AG20443 (cell line): ENCODE data around the gene KCTD13.
"Not testable (repeated sequence)": the region's sequence is repeated elsewhere in the genome, so short reads cannot be mapped to it uniquely, and the experiment has no call there.

Source experiments
- DNase-seq: peaks from one replicate; pipeline ENCODE4 v3.0.0; 2012; ENCODE audit warnings: low spot score, mixed read lengths

KCTD13 gene

GRCh38 chr16:29906520-29907244, 19.3 kb downstream of the KCTD13 start:
- DNase-seq = no peak

- no peak for DNase-seq
These were observed 20.4 kb downstream of the KCTD13 start for GRCh38 chr16:29905668-29906067.

DNA sequence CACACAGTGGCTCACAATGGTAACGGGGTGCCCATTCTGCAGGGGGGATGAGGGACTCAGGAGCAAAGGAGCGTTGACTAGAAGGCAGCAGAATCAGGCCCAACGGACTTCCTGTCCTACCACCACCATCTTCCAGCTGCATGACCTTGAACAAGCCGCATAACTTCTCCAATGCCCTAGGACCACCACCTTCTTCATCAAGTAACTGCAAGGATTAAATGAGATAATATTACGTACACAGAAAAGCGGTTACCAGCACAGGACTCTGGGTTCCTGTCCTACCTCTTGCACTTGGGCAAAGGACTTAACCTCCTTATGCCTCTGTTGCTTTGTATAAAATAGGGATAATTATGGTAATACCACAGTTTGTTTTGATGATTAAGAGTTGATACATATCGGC, 21.1 kb downstream of the KCTD13 start:
- DNase-seq = no peak

DNA sequence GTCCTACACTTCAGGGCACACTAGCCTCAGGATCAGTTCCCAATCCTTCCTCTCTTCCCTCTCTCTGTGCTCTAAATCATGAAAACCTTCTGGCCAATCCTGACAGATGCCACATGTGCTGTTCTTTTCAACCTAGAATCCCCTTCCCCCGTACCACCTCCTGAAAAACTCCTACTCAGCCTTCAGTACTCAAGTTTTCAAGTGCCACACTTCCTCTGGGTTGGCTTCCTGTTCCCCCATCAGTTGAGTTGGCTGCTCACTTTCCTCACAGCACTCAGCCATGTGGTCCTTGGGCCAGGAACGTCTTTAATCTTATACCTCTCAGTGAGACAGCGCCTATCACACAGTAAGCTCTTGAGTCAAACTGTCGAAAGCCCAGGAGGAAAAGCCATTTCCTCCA, 22.4 kb downstream of the KCTD13 start:
- no peak for DNase-seq

GRCh38 chr16:29901607-29901945, 24.4 kb downstream of the KCTD13 start:
- DNase-seq = no peak

DNA sequence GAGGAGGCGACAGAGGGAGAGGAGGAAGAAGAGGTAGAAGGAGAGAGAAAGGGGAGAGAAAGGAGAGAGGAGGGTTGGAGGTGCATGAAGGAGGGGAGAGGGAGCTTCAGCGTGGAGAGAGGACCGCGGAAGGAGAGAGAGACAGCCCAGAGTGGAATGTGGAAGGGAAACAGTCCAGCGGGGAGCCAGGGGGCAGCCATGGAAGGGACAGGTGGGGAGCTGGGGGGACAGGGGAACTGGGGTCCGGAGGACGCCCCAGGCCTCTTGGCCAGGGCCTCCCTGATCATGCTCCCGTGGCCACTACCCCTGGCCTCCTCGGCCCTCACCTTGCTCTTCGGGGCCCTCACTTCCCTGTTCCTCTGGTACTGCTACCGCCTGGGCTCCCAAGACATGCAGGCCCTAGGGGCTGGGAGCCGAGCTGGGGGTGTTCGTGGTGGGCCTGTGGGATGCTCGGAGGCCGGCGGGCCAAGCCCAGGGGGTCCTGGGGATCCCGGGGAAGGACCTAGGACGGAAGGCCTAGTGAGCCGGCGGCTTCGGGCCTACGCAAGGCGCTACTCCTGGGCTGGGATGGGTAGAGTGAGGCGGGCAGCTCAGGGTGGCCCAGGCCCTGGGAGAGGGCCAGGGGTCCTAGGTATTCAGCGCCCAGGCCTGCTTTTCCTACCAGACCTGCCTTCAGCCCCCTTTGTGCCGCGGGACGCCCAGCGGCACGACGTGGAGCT, 25.0 kb downstream of the KCTD13 start:
- DNase-seq = no peak

- peak; percentile 93 for DNase-seq
These were observed 25.7 kb downstream of the KCTD13 start, which contains the start of gene ASPHD1 for GRCh38 chr16:29900102-29900887. Gene ASPHD1 (plus strand): TSS chr16:29900488. CDS start chr16:29900972, 484 bp downstream.

GRCh38 chr16:29899516-29900101, 26.4 kb downstream of the KCTD13 start, which contains the start of gene SEZ6L2:
Gene SEZ6L2 (minus strand): TSS chr16:29899550. CDS start chr16:29899019, 531 bp downstream.
- DNase-seq = peak; percentile 86

GRCh38 chr16:29898804-29899515, 27.1 kb downstream of the KCTD13 start:
- DNase-seq = peak; percentile 60

GRCh38 chr16:29898135-29898803, 27.8 kb downstream of the KCTD13 start:
- no peak for DNase-seq

DNA sequence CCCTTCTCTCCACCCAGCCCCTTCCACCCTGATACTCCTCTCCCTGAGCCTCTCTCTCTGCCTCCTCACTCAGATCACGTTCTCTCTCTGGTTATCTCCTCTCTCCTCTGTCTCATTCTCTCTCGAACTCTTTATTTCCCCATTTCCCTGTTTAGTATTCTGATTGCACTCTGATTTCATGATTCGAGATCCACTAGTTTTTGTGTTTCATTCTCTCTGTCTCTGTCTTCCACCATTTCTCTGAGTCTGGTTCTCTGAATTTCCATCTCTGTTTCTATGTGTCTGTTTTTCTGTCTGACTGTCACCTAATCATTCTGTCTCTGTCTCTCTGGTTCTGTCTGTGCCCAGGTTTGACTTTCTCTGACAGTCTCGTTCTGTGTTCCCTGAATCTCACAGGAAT, 28.7 kb downstream of the KCTD13 start:
- no peak for DNase-seq

DNA sequence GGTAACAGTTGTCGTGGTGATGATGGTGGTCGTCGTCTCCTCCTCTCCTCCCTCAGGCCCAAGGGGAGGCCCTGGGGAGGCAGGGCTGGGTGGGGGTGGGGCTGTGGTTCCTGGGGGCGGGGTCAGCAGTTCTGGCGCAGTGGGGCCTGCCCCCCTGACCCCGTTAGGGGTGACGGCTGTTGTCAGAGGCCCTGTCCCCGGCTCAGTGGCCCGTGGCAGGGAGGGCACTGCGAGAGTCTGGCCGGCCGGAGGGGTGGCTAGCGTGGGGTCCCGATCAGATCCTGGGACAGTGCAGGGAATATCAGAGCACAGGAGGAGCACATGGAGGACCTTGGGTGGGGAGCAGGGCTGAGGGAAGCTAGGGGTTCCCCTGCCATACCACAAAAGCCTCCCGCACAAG, 29.2 kb downstream of the KCTD13 start:
- no peak for DNase-seq

DNA sequence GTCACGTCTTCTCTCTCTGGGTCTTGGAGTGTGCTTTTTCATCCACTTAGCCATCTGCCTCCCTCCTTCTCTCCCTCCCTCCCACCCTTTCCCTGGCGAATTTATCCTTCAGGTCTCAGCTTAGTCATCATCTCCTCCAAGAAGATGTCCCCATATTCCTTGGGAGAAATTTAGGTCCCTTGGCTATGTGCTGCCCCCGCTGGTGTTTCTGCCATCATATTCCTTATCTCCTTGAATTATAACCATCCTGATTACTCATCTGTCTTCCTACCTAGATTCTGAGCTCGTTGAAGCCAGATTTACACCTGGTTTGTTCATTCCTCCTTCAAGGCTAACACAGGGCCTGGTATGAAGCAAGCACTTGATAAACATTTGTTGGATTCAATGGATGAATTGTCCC, 31.7 kb downstream of the KCTD13 start:
- no peak for DNase-seq

- no peak for DNase-seq
These were observed 32.5 kb downstream of the KCTD13 start for GRCh38 chr16:29893553-29893952.

DNA sequence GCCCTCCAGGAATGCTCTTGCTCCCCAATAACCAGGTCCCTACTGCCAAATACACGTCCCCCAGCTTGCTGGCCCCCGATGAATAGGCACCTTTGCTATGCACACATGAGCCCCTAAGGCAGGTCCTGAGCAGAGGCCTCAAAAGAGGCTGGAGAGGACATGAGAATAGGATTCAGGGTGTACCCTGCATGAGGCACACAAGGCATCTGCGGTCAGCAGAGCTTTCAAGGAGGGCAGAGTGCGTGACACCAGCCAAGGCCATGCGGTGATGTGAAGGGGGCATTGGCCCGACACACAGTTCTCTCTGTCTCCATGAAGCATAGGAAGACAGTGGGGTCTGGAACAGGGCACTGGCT, 33.6 kb downstream of the KCTD13 start:
- no peak for DNase-seq

- DNase-seq = no peak
These were observed 34.2 kb downstream of the KCTD13 start for GRCh38 chr16:29891525-29892457.

- not testable (repeated sequence) for DNase-seq
These were observed 36.7 kb downstream of the KCTD13 start for GRCh38 chr16:29889372-29889771.

GRCh38 chr16:29883987-29884386, 42.0 kb downstream of the KCTD13 start:
- no peak for DNase-seq

- DNase-seq = no peak
These were observed 45.0 kb downstream of the KCTD13 start for GRCh38 chr16:29881050-29881449.

GRCh38 chr16:29878172-29878571, 47.9 kb downstream of the KCTD13 start:
- DNase-seq = no peak
